GM19351 (cell line): Measurements from ENCODE around the gene NUCB1.

Source experiments
- ATAC-seq: cut with Tn5 transposase; IDR thresholded peaks from one replicate; pipeline ENCODE4 v1.9.1; 2021; ENCODE audit warnings: mild to moderate bottlenecking, moderate library complexity; ENCODE audit not compliant: unreplicated experiment

Gene NUCB1

DNA sequence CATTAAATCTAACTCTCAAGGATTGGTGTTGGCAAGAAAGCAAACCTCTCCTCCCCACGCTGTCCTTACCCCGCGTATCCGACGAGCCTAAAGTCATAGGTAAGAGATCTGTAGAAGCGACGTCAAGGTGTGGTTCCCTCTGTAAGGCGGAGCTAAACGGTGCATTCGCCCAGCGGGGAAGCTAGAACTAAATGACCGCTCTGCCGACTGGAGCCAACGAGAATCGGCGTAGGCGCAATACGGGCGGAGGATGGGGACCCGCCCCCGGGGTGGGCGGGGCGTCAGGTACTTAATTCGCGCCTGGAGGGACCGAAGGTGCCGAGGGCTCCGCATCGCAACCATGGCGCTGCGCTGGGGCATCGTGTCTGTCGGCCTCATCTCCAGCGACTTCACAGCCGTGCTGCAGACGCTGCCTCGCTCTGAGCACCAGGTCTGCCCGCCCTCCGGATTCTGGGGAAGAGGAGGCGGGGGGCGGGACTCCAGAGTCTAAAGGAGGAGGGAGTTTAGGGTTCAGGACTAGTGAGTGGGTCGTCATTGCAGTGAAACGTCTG lies 33.3 kb downstream of the NUCB1 start, which contains the start of gene DHDH:
Gene DHDH, plus strand, starts transcription at position 318 of the 551 bp plus-strand sequence. Its CDS starts 23 bp downstream, at position 341.
- ATAC-seq: no peak

DNA sequence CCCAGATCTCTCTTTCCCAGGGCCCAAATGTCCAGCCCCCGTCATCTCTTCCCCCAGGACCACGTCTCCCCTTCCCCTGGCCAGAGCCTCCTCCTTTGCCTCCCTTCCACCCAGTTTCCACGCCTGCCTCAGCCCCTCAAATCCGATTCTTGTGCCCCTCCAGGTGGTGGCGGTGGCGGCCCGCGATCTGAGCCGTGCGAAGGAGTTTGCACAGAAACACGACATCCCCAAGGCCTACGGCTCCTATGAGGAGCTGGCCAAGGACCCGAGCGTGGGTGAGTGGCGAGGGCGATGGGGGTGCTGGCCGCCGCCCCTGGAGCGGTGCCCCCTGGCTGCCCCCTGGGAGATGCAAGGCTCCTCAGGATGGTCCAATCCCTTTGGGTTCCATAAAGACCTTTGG lies 34.7 kb downstream of the NUCB1 start:
- no peak for ATAC-seq

DNA sequence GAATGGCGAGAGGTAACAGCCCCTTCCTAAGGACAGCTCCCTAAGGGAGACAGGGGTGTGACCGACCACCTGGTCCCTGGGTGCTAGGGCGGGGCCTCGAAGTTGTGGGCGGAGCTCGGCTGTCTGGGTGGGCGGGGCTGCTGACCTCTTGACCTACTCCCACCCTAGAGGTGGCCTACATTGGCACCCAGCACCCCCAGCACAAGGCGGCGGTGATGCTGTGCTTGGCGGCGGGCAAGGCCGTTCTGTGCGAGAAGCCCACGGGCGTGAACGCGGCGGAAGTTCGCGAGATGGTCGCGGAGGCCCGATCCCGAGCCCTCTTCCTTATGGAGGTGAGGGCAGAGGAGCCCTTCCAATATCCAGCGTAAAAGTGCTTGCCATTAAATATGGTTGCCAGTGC lies 35.8 kb downstream of the NUCB1 start:
- ATAC-seq: no peak

GRCh38 chr19:48938256-48938655 lies 38.1 kb downstream of the NUCB1 start:
- no peak for ATAC-seq

GRCh38 chr19:48940902-48941301 lies 40.8 kb downstream of the NUCB1 start:
- ATAC-seq: no peak

GRCh38 chr19:48943081-48943480 lies 43.0 kb downstream of the NUCB1 start:
- ATAC-seq: no peak

DNA sequence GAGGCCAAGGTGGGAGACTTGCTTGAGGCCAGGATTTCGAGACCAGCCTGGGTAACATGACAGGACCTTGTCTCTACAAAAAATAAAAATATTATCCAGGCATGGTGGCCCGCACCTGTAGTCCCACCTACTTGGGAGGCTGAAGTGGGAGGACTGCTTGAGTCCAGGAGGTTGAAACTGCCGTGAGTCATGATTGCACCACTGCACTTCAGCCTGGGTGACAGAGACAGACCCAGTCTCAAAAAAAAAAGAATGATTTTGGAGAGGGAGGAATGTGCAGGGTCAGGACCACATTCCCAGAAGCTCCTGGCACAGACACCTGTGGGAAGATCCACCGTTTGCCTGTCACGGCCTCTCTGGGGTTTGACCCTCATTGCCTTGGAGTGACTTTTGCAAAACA lies 45.3 kb downstream of the NUCB1 start:
- no peak for ATAC-seq

DNA sequence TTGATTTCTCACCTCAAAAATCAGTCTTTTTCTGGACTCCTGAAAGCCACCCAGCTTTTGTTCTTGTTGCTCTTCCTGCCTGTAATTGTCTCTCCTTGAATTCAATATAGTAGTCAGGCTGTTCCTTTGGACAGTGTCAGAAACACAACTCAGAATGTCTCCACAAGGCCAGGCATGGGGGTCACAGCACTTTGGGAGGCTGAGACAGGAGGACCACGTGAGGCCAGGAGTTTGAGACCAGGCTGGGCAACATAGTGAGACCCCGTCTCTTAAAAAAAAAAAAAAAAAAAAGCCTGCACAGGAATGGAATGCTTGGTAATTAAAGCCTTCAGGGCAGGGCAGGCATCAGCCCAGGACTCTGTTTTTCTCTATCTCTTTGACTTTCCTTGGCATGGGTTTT lies 45.7 kb downstream of the NUCB1 start:
- no peak for ATAC-seq

- no peak for ATAC-seq
These were observed 46.5 kb downstream of the NUCB1 start for GRCh38 chr19:48946463-48947257.

- ATAC-seq: no peak
These were observed 47.1 kb downstream of the NUCB1 start for GRCh38 chr19:48947258-48947542.

DNA sequence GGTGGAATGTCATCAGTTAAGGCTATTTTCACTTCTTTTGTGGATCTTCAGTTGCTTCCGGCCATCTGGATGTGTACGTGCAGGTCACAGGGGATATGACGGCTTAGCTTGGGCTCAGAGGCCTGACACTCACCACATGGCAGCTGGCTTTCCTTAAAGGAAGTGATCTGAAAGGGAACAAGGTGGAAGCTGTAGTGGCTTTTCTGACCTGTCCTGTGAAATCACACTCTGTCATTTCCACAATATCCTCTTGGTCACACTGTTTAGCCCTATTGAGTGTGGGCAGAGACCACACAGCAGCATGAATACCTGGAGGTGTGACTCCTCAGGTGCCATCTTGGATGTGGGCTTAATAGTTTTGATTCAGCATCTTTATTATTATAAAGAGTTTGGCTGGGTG lies 50.0 kb downstream of the NUCB1 start:
- ATAC-seq: no peak

GRCh38 chr19:48950830-48951519 lies 50.9 kb downstream of the NUCB1 start:
- ATAC-seq: no peak

- no peak for ATAC-seq
These were observed 53.0 kb downstream of the NUCB1 start for GRCh38 chr19:48953141-48953540.

GRCh38 chr19:48953990-48954594 lies 54.0 kb downstream of the NUCB1 start:
- no peak for ATAC-seq

- ATAC-seq: peak; percentile 79
These were observed 54.6 kb downstream of the NUCB1 start, which contains the start of gene BAX for GRCh38 chr19:48954595-48955307. TSS of gene BAX (plus strand) at chr19:48954875. CDS start at chr19:48954929, 54 bp downstream.

- ATAC-seq: no peak
These were observed 55.3 kb downstream of the NUCB1 start for GRCh38 chr19:48955308-48955958.

GRCh38 chr19:48958006-48958405 lies 57.9 kb downstream of the NUCB1 start:
- ATAC-seq: no peak

GRCh38 chr19:48959341-48960239 lies 59.5 kb downstream of the NUCB1 start:
- ATAC-seq: no peak

DNA sequence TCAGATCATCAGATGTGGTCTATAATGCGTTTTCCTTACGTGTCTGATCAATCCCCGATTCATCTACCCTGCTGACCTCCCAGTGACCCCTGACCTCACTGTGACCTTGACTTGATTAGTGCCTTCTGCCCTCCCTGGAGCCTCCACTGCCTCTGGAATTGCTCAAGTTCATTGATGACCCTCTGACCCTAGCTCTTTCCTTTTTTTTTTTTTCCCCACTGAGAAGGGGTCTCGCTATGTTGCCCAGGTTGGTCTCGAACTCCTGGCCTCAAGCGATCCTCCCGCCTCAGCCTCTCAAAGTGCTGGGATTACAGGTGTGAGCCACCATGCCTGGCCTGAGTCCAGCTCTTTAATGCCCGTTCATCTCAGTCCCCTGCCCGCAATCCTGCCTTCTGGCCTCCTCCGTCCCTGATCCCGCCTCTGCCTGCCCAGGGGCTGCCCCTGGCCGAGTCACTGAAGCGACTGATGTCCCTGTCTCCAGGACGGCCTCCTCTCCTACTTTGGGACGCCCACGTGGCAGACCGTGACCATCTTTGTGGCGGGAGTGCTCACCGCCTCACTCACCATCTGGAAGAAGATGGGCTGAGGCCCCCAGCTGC lies 61.0 kb downstream of the NUCB1 start:
- ATAC-seq: no peak
